Measurements from ENCODE around the gene RNF223. TPM values are rescaled to one million over a fixed set of nuclear protein-coding genes. Genes with fewer than 3 reads are reported as not detected.

The RNF223 gene
- total RNA-seq, 1 donor from 2014 or later: 1.2 TPM

DNA sequence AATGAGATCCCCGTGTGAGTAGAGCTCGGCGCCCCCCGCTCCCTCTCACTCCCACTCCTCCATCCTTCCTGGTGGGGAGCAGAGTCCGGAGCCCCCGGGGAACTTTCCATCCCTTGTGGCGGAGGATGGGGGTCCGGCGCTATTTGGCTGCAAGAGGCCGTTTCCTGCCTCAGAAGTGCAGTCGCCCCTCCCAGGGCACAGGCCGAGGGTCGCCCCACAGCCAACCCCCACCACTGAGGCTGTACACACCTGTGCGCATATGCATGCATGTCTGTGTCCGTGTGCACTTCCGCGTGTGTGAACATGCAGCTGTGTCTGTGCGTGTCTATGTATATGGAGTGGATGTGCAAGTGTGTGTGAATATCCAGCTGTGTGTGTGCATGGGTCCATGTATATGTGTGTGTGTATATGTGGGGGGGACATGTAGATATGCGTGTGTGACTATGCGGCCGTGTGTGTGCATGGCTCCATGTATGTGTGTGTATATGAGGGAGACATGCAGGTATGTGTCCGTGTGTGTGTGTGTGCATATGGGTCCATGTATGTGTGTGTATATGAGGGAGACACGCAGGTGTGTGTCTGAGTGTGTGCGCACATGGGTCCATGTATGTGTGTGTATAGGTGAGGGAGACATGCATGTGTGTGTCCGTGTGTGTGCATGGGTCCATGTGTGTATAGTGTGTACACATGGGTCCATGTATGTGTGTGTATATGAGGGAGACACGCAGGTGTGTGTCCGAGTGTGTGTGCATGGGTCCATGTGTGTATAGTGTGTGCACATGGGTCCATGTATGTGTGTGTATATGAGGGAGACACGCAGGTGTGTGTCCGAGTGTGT is 21.9 kb downstream of the RNF223 start:
- peaks cover 5% of the 10 kb centered on the region for H3K27me3 Mint-ChIP-seq
- no peaks in the 10 kb centered on the region for H3K4me1 Mint-ChIP-seq (ENCODE audit: unreplicated experiment)
- no peak overlapping the region for H3K4me3 Mint-ChIP-seq
- H3K27ac Mint-ChIP-seq: peak overlapping the region; percentile 2
- TF ChIP-seq, protein P1, sequence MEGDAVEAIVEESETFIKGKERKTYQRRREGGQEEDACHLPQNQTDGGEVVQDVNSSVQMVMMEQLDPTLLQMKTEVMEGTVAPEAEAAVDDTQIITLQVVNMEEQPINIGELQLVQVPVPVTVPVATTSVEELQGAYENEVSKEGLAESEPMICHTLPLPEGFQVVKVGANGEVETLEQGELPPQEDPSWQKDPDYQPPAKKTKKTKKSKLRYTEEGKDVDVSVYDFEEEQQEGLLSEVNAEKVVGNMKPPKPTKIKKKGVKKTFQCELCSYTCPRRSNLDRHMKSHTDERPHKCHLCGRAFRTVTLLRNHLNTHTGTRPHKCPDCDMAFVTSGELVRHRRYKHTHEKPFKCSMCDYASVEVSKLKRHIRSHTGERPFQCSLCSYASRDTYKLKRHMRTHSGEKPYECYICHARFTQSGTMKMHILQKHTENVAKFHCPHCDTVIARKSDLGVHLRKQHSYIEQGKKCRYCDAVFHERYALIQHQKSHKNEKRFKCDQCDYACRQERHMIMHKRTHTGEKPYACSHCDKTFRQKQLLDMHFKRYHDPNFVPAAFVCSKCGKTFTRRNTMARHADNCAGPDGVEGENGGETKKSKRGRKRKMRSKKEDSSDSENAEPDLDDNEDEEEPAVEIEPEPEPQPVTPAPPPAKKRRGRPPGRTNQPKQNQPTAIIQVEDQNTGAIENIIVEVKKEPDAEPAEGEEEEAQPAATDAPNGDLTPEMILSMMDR (conservative IDR thresholded peaks at IDR 0.05): no peak
- H3K9me3 Mint-ChIP-seq: no peaks in the 10 kb centered on the region
- no peak for DNase-seq (ENCODE audit: extremely low spot score, unreplicated experiment)
- H3K36me3 Mint-ChIP-seq: peaks cover 10% of the 10 kb centered on the region

DNA sequence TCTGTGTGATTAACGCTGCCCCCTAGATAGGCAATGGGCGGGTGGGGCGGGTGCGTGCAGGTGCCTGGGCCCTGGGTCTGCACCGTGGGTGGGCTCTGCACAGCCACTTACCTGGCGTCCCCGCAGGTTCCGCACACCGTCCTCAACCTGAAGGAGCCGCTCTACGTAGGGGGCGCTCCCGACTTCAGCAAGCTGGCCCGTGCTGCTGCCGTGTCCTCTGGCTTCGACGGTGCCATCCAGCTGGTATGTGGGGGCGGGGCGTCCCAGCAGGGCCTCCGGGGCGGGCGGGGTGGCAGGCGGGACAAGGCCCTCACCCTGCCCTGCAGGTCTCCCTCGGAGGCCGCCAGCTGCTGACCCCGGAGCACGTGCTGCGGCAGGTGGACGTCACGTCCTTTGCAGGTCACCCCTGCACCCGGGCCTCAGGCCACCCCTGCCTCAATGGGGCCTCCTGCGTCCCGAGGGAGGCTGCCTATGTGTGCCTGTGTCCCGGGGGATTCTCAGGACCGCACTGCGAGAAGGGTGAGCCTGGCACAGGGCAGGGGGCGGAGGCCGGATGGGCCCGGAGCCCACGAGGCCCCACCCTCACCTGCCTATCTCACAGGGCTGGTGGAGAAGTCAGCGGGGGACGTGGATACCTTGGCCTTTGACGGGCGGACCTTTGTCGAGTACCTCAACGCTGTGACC is 22.8 kb downstream of the RNF223 start:
- no peak overlapping the region for H3K27ac Mint-ChIP-seq
- H3K4me3 Mint-ChIP-seq: no peak overlapping the region
- no peaks in the 10 kb centered on the region for H3K9me3 Mint-ChIP-seq
- DNase-seq (ENCODE audit: extremely low spot score, unreplicated experiment): no peak
- peaks cover 10% of the 10 kb centered on the region for H3K36me3 Mint-ChIP-seq
- H3K4me1 Mint-ChIP-seq (ENCODE audit: unreplicated experiment): no peaks in the 10 kb centered on the region
- peaks cover 3% of the 10 kb centered on the region for H3K27me3 Mint-ChIP-seq
- TF ChIP-seq, protein P1 (conservative IDR thresholded peaks at IDR 0.05): no peak

- DNase-seq (ENCODE audit: extremely low spot score, unreplicated experiment): no peak
- Mint-ChIP-seq H3K36me3 (peaks cover 10% of the 10 kb centered on the region), H3K4me3 (no peak overlapping the region), H3K4me1 (ENCODE audit: unreplicated experiment) (no peaks in the 10 kb centered on the region), H3K27ac (no peak overlapping the region), H3K9me3 (no peaks in the 10 kb centered on the region), H3K27me3 (no peaks in the 10 kb centered on the region)
- TF ChIP-seq, protein P1 (conservative IDR thresholded peaks at IDR 0.05): no peak
These were observed 23.5 kb downstream of the RNF223 start for GRCh38 chr1:1050577-1051052.

- TF ChIP-seq, protein P1 (conservative IDR thresholded peaks at IDR 0.05): no peak
- H3K4me1 Mint-ChIP-seq (ENCODE audit: unreplicated experiment): no peaks in the 10 kb centered on the region
- no peak overlapping the region for H3K27ac Mint-ChIP-seq
- H3K36me3 Mint-ChIP-seq: peaks cover 14% of the 10 kb centered on the region
- H3K4me3 Mint-ChIP-seq: no peak overlapping the region
- H3K27me3 Mint-ChIP-seq: no peaks in the 10 kb centered on the region
- DNase-seq (ENCODE audit: extremely low spot score, unreplicated experiment): no peak
- H3K9me3 Mint-ChIP-seq: no peaks in the 10 kb centered on the region
These were observed 24.6 kb downstream of the RNF223 start for GRCh38 chr1:1049318-1050165.

GRCh38 chr1:1048765-1049164 is 25.3 kb downstream of the RNF223 start:
- H3K27ac Mint-ChIP-seq: no peak overlapping the region
- TF ChIP-seq, protein P1 (conservative IDR thresholded peaks at IDR 0.05): no peak
- H3K27me3 Mint-ChIP-seq: no peaks in the 10 kb centered on the region
- H3K4me1 Mint-ChIP-seq (ENCODE audit: unreplicated experiment): no peaks in the 10 kb centered on the region
- peaks cover 14% of the 10 kb centered on the region for H3K36me3 Mint-ChIP-seq
- H3K4me3 Mint-ChIP-seq: no peak overlapping the region
- DNase-seq (ENCODE audit: extremely low spot score, unreplicated experiment): no peak
- no peaks in the 10 kb centered on the region for H3K9me3 Mint-ChIP-seq

Data from type B pancreatic cell (in vitro differentiated cells).